Embryonic facial prominence (tissue), 1 donor: Measurements from ENCODE around the gene OTOP2.

ENCODE experiments used
- DNase-seq: peaks from one replicate; pipeline ENCODE4 v3.0.0-alpha.2; 2016; ENCODE audit errors: extremely low spot score

Gene OTOP2

GRCh38 chr17:74923538-74924249 lies 379 bp upstream of the OTOP2 start:
- no peak for DNase-seq

- no peak for DNase-seq
These were observed 1.2 kb downstream of the OTOP2 start for GRCh38 chr17:74925242-74925641.

- DNase-seq = no peak
These were observed 4.7 kb downstream of the OTOP2 start for GRCh38 chr17:74928786-74929185.

GRCh38 chr17:74930535-74931036 lies 6.5 kb downstream of the OTOP2 start:
- DNase-seq = no peak

- no peak for DNase-seq
These were observed 11.0 kb downstream of the OTOP2 start for GRCh38 chr17:74935048-74935447.

GRCh38 chr17:74935585-74936469 lies 11.8 kb downstream of the OTOP2 start, which contains the start of gene OTOP3:
TSS of gene OTOP3 (plus strand) at chr17:74935898. CDS start at chr17:74935922, 24 bp downstream.
- DNase-seq = no peak

- no peak for DNase-seq
These were observed 12.4 kb downstream of the OTOP2 start for GRCh38 chr17:74936470-74936799.

- no peak for DNase-seq
These were observed 13.3 kb downstream of the OTOP2 start for GRCh38 chr17:74937064-74938051.

- no peak for DNase-seq
These were observed 14.3 kb downstream of the OTOP2 start for GRCh38 chr17:74938194-74938950.

- DNase-seq = no peak
These were observed 15.5 kb downstream of the OTOP2 start for GRCh38 chr17:74939534-74939933.

GRCh38 chr17:74941128-74941725 lies 17.2 kb downstream of the OTOP2 start:
- DNase-seq = no peak

GRCh38 chr17:74943808-74944522 lies 19.9 kb downstream of the OTOP2 start:
- no peak for DNase-seq

GRCh38 chr17:74945543-74945942 lies 21.5 kb downstream of the OTOP2 start:
- DNase-seq = no peak

GRCh38 chr17:74946641-74947040 lies 22.6 kb downstream of the OTOP2 start:
- DNase-seq = no peak

GRCh38 chr17:74947041-74947754 lies 23.1 kb downstream of the OTOP2 start:
- no peak for DNase-seq

GRCh38 chr17:74949455-74950115 lies 25.5 kb downstream of the OTOP2 start:
- no peak for DNase-seq

GRCh38 chr17:74950207-74950606 lies 26.1 kb downstream of the OTOP2 start:
- DNase-seq = no peak

- DNase-seq = no peak
These were observed 27.0 kb downstream of the OTOP2 start for GRCh38 chr17:74951065-74951464.
